Cardiac muscle cell (in vitro differentiated cells and primary cell): ENCODE results near the gene PRAMEF20. TPM values are rescaled to one million over a fixed set of nuclear protein-coding genes. Genes with fewer than 3 reads are reported as not detected.
A peak's percentile ranks its signal among the peaks of the same experiment; 100 is the strongest.

Source experiments
- DNase-seq, 2 donors: peaks; one replicate each; pipeline versions ENCODE4 v3.0.0 to v3.0.0-alpha.2; 2010 to 2017; ENCODE audit warnings: low read depth in 1 of 2, low spot score in 1 of 2
- H3K27ac ChIP-seq: fragments of 200-600 bp; sonication (generic); 2 replicates; pipeline ENCODE4 v1.5.1; 2016
- H3K27me3 ChIP-seq: fragments of 200-600 bp; sonication (generic); 2 replicates; pipeline ENCODE4 v1.6.0; 2016; ENCODE audit warnings: control low read depth
- H3K36me3 ChIP-seq: fragments of 200-600 bp; sonication (generic); 2 replicates; pipeline ENCODE4 v1.5.1; 2016; ENCODE audit warnings: control low read depth
- H3K4me1 ChIP-seq: fragments of 200-600 bp; sonication (generic); 2 replicates; pipeline ENCODE4 v1.8.1; 2017; ENCODE audit warnings: low read depth, mild to moderate bottlenecking, mixed run types
- H3K4me3 ChIP-seq: fragments of 200-600 bp; sonication (generic); 2 replicates; pipeline ENCODE4 v1.5.1; 2016; ENCODE audit warnings: mild to moderate bottlenecking
- H3K9me3 ChIP-seq: fragments of 200-600 bp; sonication (generic); 2 replicates; pipeline ENCODE4 v1.5.1; 2017; ENCODE audit warnings: low read depth, mild to moderate bottlenecking, control low read depth
- CTCF ChIP-seq: IDR thresholded peaks from 2 replicates; pipeline ENCODE4 v1.5.1; 2012; ENCODE audit warnings: low read depth, mild to moderate bottlenecking, low read length
- polyA plus RNA-seq: library from polyadenylated mRNA; unstranded; fragments of >200 nt; fragmentation: Nextera tagmentation; extraction: Ambion mirVana; gene quantifications from 2 replicates; pipeline ENCODE4 v1.2.1, GENCODE V29; 2016
- total RNA-seq: library from RNA; depleted of rRNA; stranded (reverse); fragments of >200 nt; gene quantifications from 2 replicates; pipeline ENCODE4 v1.2.3, GENCODE V29; 2016

PRAMEF20 gene
- total and polyA plus RNA-seq, 2 experiments from 2014 or later = not detected

- H3K9me3 ChIP-seq = no peaks in the 10 kb centered on the region
Measured at GRCh38 chr1:13443335-13443979, 33.2 kb downstream of the PRAMEF20 start.

GRCh38 chr1:13450204-13450603, 40.0 kb downstream of the PRAMEF20 start:
- Histone ChIP-seq H3K9me3 (no peaks in the 10 kb centered on the region), H3K4me1 (no peaks in the 10 kb centered on the region), H3K27ac (no peak overlapping the region), H3K36me3 (no peaks in the 10 kb centered on the region), H3K4me3 (no peak overlapping the region), H3K27me3 (no peaks in the 10 kb centered on the region)
- DNase-seq = no peak
- no peak for TF ChIP-seq CTCF

More at GRCh38 chr1:13443335-13443979, 33.2 kb downstream of the PRAMEF20 start:
- no peak for TF ChIP-seq CTCF
- H3K36me3 ChIP-seq = no peaks in the 10 kb centered on the region
- no peaks in the 10 kb centered on the region for H3K27me3 ChIP-seq
- H3K4me1 ChIP-seq = no peaks in the 10 kb centered on the region
- H3K4me3 ChIP-seq = no peak overlapping the region
- no peak overlapping the region for H3K27ac ChIP-seq
- DNase-seq = no peak

- Histone ChIP-seq H3K27ac (no peak overlapping the region), H3K9me3 (no peaks in the 10 kb centered on the region), H3K4me3 (no peak overlapping the region), H3K4me1 (no peaks in the 10 kb centered on the region), H3K36me3 (no peaks in the 10 kb centered on the region), H3K27me3 (no peaks in the 10 kb centered on the region)
- no peak for TF ChIP-seq CTCF
- peak in 1 of 2 donors; percentile 63 for DNase-seq
Measured at GRCh38 chr1:13451399-13451965, 41.2 kb downstream of the PRAMEF20 start.

GRCh38 chr1:13456904-13457532, 46.8 kb downstream of the PRAMEF20 start:
- no peak overlapping the region for H3K27ac ChIP-seq
- no peak for DNase-seq
- no peak for TF ChIP-seq CTCF
- no peaks in the 10 kb centered on the region for H3K27me3 ChIP-seq
- H3K36me3 ChIP-seq = no peaks in the 10 kb centered on the region
- no peak overlapping the region for H3K4me3 ChIP-seq
- H3K4me1 ChIP-seq = no peaks in the 10 kb centered on the region
- no peaks in the 10 kb centered on the region for H3K9me3 ChIP-seq

GRCh38 chr1:13461977-13462376, 51.7 kb downstream of the PRAMEF20 start:
- TF ChIP-seq CTCF = no peak
- H3K36me3 ChIP-seq = no peaks in the 10 kb centered on the region
- no peak overlapping the region for H3K27ac ChIP-seq
- no peaks in the 10 kb centered on the region for H3K4me1 ChIP-seq
- H3K27me3 ChIP-seq = no peaks in the 10 kb centered on the region
- DNase-seq = peak in 1 of 2 donors; percentile 70
- H3K4me3 ChIP-seq = no peak overlapping the region
- H3K9me3 ChIP-seq = no peaks in the 10 kb centered on the region
